ENCODE data around the gene KIAA1143.
A peak's percentile ranks its signal among the peaks of the same experiment; 100 is the strongest.

Gene KIAA1143

DNA sequence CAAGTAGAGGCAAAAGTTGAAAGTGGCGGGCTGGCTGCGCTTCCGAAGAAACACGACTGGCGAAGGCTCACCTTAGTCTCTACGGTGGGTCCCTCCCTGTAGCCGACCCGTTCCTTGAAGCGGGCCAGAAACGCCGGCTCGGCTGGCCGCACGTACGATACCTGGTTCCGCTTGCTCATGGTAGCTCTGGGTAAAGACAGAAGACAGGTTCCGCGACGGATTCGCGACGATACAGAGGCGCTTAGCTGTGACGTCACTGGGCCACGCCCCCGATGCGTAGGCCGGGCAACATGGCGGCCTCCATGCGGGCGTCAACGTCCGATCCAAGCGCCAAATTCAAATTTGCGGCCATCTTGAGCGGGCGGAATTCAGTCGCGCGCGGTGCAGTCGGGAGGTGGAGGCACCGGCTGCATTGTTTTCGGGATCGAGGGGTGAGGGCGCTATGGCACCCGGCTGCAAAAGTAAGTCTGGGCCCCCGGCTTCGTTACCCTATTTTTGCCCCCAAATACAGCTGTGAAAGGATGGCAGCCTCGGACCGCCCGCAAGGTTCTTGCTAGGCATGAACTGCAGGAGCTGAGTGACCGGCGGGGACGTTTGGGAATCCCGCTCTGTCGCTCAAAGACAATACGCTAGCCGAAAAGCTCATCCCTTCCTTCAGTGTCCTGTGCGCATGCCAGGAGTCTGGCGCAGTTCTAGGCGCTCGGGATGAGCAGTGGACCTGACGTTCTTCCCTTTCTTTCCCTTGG, at the start of gene KIAA1143, which contains the start of gene KIF15:
KIAA1143 (minus strand) TSS at position 196 of the 746 bp plus-strand sequence; CDS start at position 179, 17 bp downstream.
KIF15 (plus strand) TSS at position 371 of the 746 bp plus-strand sequence; CDS start at position 443, 72 bp downstream.
- peak; percentile 90 for DNase-seq (ENCODE audit: low read depth)
- H3K4me3 ChIP-seq (ENCODE audit: low read depth, low read length): peak within 1 kb of the TSS; percentile 76
- in situ Hi-C loops (cut with HindIII; ENCODE audit: low sequenced_read_pairs): no loop called here
- TF ChIP-seq, protein P1, sequence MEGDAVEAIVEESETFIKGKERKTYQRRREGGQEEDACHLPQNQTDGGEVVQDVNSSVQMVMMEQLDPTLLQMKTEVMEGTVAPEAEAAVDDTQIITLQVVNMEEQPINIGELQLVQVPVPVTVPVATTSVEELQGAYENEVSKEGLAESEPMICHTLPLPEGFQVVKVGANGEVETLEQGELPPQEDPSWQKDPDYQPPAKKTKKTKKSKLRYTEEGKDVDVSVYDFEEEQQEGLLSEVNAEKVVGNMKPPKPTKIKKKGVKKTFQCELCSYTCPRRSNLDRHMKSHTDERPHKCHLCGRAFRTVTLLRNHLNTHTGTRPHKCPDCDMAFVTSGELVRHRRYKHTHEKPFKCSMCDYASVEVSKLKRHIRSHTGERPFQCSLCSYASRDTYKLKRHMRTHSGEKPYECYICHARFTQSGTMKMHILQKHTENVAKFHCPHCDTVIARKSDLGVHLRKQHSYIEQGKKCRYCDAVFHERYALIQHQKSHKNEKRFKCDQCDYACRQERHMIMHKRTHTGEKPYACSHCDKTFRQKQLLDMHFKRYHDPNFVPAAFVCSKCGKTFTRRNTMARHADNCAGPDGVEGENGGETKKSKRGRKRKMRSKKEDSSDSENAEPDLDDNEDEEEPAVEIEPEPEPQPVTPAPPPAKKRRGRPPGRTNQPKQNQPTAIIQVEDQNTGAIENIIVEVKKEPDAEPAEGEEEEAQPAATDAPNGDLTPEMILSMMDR (IDR thresholded peaks at IDR 0.05; ENCODE audit: low read depth, low read length, missing control alignments): no peak

DNA sequence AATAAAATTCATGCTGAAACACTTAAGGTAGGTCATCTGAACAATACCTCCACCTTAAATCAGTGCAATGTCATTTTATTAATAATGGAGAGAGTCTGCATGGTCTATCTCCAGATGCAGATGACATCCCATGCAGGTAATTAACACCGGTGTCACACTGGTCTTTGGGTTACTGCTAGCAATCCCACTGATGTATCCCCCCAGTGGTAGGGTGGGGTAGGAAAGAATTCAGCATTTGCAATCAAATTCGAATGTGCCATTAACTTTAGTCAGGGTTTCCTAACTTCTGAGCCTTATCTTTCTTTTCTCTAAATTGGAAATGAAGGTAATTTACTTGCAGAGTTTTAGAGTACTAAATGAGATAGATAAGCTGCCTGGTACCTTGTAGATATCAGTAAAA, 44.5 kb upstream of the KIAA1143 start:
- H3K4me3 ChIP-seq (ENCODE audit: low read depth, low read length): no peak overlapping the region
- in situ Hi-C loops (cut with HindIII; ENCODE audit: low sequenced_read_pairs): no loop called here
- no peak for DNase-seq (ENCODE audit: low read depth)
- TF ChIP-seq, protein P1 (IDR thresholded peaks at IDR 0.05; ENCODE audit: low read depth, low read length, missing control alignments): peak; percentile 5

DNA sequence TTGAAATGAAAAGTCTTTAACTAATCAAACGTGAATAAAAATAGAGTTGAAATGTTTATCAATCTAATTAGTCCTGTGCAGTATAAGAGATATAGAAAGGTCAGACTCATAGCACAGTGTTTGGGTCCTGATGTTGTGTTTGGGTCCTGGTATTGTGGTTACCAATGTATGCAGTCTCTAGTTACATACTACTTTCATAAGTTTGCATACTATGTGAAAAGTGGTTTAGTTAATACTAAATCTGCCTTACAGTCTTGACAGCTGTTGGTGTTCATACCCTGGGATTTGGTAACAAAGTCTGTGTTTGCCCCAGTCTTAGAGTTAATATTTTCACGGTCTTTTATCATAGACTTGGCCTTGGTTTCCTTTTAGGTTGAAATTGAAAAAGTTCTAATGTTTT, 41.9 kb upstream of the KIAA1143 start:
- no peak overlapping the region for H3K4me3 ChIP-seq (ENCODE audit: low read depth, low read length)
- no peak for DNase-seq (ENCODE audit: low read depth)
- in situ Hi-C loops (cut with HindIII; ENCODE audit: low sequenced_read_pairs): loop anchor here (5.0 kb wide), 1 partner anchor 36 kb away; no protein-coding TSS in a partner anchor
- TF ChIP-seq, protein P1 (IDR thresholded peaks at IDR 0.05; ENCODE audit: low read depth, low read length, missing control alignments): no peak

DNA sequence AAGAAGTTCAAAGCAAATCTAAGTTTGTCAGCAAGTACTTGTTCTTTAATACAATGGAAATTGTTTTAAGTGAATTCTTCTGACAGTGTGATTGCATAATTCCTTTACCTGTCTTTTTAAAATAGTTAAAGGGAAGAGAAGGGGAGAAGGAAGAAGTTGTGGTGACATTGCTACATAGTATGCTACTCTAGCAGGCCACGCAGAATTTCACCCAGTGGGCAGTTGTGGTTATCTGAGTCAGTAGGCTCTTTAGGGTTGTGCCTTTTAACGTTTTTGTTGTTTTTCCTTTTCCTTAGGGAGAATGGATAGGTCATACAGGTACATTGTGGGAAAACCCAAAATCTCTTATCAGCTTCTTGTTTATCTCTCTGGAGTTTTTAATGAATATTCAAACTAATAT, 40.6 kb upstream of the KIAA1143 start:
- in situ Hi-C loops (cut with HindIII; ENCODE audit: low sequenced_read_pairs): loop anchor here (5.0 kb wide), 1 partner anchor 35 kb away; no protein-coding TSS in a partner anchor
- TF ChIP-seq, protein P1 (IDR thresholded peaks at IDR 0.05; ENCODE audit: low read depth, low read length, missing control alignments): no peak
- no peak overlapping the region for H3K4me3 ChIP-seq (ENCODE audit: low read depth, low read length)
- no peak for DNase-seq (ENCODE audit: low read depth)

DNA sequence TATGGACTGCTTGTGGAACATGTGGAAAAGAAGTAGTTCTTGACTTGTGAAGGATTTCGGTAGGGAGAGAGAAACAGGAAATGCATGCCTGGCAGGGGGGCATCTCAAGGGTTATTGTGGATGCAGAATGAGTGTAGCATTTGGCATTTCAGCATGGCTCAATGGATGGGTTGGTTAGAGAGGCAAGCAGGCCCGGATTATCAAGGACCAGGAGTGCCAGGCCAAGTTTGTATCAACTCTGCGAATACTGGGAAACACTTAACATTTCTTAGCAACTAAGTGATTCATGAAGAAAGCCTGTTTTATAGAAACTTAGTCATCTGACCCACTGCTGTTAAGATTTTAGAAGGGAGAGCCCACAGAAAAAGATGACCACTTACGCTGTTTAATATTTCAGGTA, 33.8 kb upstream of the KIAA1143 start:
- TF ChIP-seq, protein P1 (IDR thresholded peaks at IDR 0.05; ENCODE audit: low read depth, low read length, missing control alignments): no peak
- no peak overlapping the region for H3K4me3 ChIP-seq (ENCODE audit: low read depth, low read length)
- no peak for DNase-seq (ENCODE audit: low read depth)
- in situ Hi-C loops (cut with HindIII; ENCODE audit: low sequenced_read_pairs): no loop called here

DNA sequence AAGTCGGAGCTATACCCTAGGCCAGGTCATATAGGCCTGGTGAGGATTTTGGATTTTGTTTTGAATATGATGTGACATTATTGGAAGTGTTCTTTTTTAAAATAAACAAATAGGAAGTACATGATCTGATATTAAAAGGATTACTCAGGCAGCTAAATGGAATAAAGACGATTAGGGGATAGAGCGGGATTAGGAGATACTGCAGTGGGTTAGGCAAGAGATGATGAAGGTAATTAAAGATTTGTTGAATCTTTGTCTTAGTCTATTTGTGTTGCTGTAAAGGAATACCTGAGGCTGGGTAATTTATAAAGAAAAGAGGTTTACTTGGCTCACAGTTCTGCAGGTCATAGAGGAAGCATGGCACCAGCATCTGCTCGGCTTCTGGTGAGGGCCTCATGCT, 21.5 kb upstream of the KIAA1143 start:
- DNase-seq (ENCODE audit: low read depth): no peak
- TF ChIP-seq, protein P1 (IDR thresholded peaks at IDR 0.05; ENCODE audit: low read depth, low read length, missing control alignments): no peak
- in situ Hi-C loops (cut with HindIII; ENCODE audit: low sequenced_read_pairs): no loop called here
- no peak overlapping the region for H3K4me3 ChIP-seq (ENCODE audit: low read depth, low read length)
